HG03571 (cell line): ENCODE data around the gene MPV17L.
"Not testable (repeated sequence)": the region's sequence is repeated elsewhere in the genome, so short reads cannot be mapped to it uniquely, and the experiment has no call there.

ENCODE experiments used
- ATAC-seq: cut with Tn5 transposase; IDR thresholded peaks from one replicate; pipeline ENCODE4 v1.9.1; 2021; ENCODE audit not compliant: unreplicated experiment

Gene MPV17L

GRCh38 chr16:15450624-15451023 is 55.1 kb downstream of the MPV17L start:
- no peak for ATAC-seq

- ATAC-seq: no peak
Observed at GRCh38 chr16:15451098-15451731, 55.7 kb downstream of the MPV17L start.

GRCh38 chr16:15452246-15452855 is 56.8 kb downstream of the MPV17L start:
- no peak for ATAC-seq

- not testable (repeated sequence) for ATAC-seq
Observed at GRCh38 chr16:15453296-15453695, 57.7 kb downstream of the MPV17L start.

GRCh38 chr16:15454933-15455332 is 59.4 kb downstream of the MPV17L start:
- ATAC-seq: not testable (repeated sequence)

GRCh38 chr16:15457400-15457799 is 61.8 kb downstream of the MPV17L start:
- ATAC-seq: no peak

- no peak for ATAC-seq
Observed at GRCh38 chr16:15457958-15458357, 62.4 kb downstream of the MPV17L start.

GRCh38 chr16:15459791-15460190 is 64.2 kb downstream of the MPV17L start:
- ATAC-seq: no peak

GRCh38 chr16:15460601-15461000 is 65.0 kb downstream of the MPV17L start:
- no peak for ATAC-seq

GRCh38 chr16:15461376-15461775 is 65.8 kb downstream of the MPV17L start:
- ATAC-seq: no peak
